Stimulated activated naive CD8-positive, alpha-beta T cell treated with anti-CD3 and anti-CD28 coated beads, Interleukin-15, amount 100 ng/mL, for 72 hours (primary cell): Measurements from ENCODE around the gene MPDU1.
"Not testable (repeated sequence)": the region's sequence is repeated elsewhere in the genome, so short reads cannot be mapped to it uniquely, and the experiment has no call there.

Experiments
- ATAC-seq: fragments of 150-1000 bp; cut with Tn5 transposase; 2 replicates; pipeline ENCODE4 v1.10.0; 2021; ENCODE audit warnings: mild to moderate bottlenecking, moderate library complexity
- DNase-seq, 2 donors: peaks; one replicate each; pipeline ENCODE4 v3.0.0; 2021 to 2022
- H3K27ac Mint-ChIP-seq, 2 donors: one replicate each; pipeline ENCODE4 v1.8.0; 2022; ENCODE audit warnings: mild to moderate bottlenecking in 2 of 2, mixed read lengths in 2 of 2, moderate library complexity in 2 of 2
- H3K27me3 Mint-ChIP-seq: one replicate; pipeline ENCODE4 v1.8.0; 2022; ENCODE audit warnings: mixed read lengths
- H3K4me1 Mint-ChIP-seq: one replicate; pipeline ENCODE4 v1.8.0; 2022; ENCODE audit warnings: mild to moderate bottlenecking, mixed read lengths
- H3K4me3 Mint-ChIP-seq, 2 donors: one replicate each; pipeline ENCODE4 v1.8.0; 2022; ENCODE audit warnings: mild to moderate bottlenecking in 2 of 2, mixed read lengths in 2 of 2, moderate library complexity in 1 of 2
- H3K9me3 Mint-ChIP-seq, 2 donors: one replicate each; pipeline ENCODE4 v1.8.0; 2022; ENCODE audit warnings: mixed read lengths in 2 of 2

The MPDU1 gene

DNA sequence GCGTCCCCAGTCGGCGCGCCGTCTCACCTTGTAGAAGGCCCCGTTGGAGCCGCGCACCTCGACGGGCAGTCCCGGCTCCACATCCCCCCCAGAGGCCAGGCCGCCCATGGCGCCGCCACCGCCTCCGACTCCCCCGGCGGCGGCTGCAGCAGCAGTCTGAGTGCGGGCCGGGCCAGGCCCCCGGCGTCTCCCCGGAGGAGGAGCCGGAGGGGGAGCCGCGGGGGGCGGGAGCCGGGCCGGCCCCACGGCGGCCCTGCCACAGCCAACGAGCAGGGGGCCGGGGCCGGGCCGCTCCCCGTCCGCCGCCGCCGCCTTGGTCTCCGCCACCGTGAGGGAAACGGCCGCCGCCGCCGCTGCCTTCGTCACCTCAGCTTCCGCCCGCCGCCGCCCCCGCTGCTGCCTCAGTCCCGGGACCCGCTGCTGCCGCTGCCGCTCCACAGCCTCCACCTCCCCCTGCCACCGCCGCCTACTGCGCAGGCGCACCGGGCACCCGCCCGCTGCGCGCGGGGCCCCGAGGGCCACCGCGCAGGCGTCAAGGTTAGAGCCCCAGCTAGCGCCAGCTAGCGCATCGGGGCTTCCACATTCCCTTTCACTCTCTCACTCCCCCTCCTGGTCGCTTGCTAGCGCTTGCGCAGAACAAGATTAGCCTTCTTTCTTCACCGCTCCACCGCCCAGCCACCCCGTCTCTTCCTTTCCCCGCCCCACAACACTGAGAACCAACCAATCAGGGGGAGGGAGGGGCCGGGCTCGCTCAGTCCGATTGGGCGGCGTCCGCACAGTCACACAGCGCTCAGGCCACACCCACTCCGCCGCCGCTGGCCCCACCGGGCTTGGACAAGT lies 31.0 kb downstream of the MPDU1 start, which contains the start of gene FXR2:
Gene FXR2, minus strand, starts transcription at position 473 of the 840 bp plus-strand sequence. Its CDS starts 365 bp downstream, at position 108.
- ATAC-seq, result peak; percentile 94
- H3K27me3 Mint-ChIP-seq, result no peaks in the 10 kb centered on the region

DNA sequence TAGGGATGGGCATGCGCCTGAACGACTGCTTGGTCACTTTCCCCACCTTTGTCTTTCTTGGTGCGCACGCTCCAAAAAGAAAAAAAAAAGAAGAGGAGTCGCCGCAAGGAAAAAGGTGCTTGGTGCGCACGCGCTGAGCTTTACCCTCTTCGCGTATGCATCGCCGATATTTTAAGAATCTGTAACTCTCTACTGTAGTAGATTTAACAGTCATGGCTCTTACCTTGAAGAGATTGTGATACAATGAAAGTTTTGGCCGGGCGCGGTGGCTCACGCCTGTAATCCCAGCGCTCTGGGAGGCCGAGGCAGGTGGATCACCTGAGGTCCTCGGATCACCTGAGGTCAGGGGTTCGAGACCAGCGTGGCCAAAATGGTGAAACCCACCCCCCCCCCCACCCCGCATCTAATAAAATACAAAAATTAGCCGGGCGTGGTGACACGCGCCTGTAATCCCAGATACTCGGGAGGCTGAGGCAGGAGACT lies 31.7 kb downstream of the MPDU1 start:
- DNase-seq (no peak), ATAC-seq (no peak)
- H3K4me1 Mint-ChIP-seq, result peaks cover 36% of the 10 kb centered on the region
- peak overlapping the region; percentile 72 to 84 for H3K4me3 Mint-ChIP-seq
- peak overlapping the region; percentile 52 to 94 for H3K27ac Mint-ChIP-seq
- no peaks in the 10 kb centered on the region for H3K27me3 Mint-ChIP-seq
- H3K9me3 Mint-ChIP-seq, result no peaks in the 10 kb centered on the region

More for the DNA sequence above, 31.0 kb downstream of the MPDU1 start, which contains the start of gene FXR2:
- H3K4me1 Mint-ChIP-seq, result peaks cover 38% of the 10 kb centered on the region
- peak; percentile 98 to 99 for DNase-seq
- peak within 1 kb of the TSS; percentile 84 to 88 for H3K4me3 Mint-ChIP-seq
- no peaks in the 10 kb centered on the region for H3K9me3 Mint-ChIP-seq
- H3K27ac Mint-ChIP-seq, result peak within 1 kb of the TSS; percentile 81 to 97

DNA sequence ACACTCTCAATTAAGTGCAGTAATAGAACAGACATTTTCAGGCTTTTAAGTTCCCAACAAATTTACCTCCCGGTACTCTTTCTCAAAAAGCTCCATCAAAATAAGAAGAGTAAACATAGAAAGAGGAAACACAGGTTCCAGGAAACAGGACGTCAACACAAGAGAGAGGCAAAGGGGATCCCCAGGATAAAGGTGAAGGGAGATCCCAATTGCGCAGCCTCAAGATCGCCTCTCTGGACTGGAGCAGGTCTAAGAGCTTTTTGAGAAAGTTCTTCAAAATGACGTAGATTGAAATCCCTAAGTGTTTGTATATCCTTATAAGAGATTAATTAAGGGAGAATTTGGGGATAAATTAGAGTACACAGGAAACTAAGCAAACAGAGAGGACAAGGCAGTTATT lies 35.0 kb downstream of the MPDU1 start:
- Mint-ChIP-seq H3K4me3 (no peak overlapping the region), H3K9me3 (no peaks in the 10 kb centered on the region), H3K27me3 (no peaks in the 10 kb centered on the region), H3K4me1 (peaks cover 3% of the 10 kb centered on the region), H3K27ac (no peak overlapping the region)
- ATAC-seq (no peak), DNase-seq (no peak)

DNA sequence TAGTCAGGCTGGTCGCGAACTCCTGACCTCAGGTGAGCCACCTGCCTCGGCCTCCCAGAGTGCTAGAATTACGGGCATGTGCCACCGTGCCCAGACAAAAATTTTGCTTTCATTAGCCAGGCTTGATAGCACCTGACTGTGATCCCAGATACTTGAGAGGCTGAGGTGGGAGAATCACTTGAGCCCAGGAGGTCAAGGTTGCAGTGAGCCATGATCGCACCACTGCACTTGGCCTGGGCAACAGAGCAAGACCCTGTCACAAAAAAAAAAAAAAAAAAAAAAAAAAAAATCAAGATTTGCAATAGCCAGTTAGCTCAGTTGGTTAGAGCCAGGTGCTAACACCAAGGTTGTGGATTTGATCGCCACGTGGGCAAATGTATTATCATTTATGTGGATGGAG lies 37.2 kb downstream of the MPDU1 start:
- no peak for DNase-seq
- ATAC-seq, result no peak
- Mint-ChIP-seq H3K9me3 (no peaks in the 10 kb centered on the region), H3K4me1 (no peaks in the 10 kb centered on the region), H3K27ac (no peak overlapping the region), H3K27me3 (no peaks in the 10 kb centered on the region), H3K4me3 (no peak overlapping the region)

DNA sequence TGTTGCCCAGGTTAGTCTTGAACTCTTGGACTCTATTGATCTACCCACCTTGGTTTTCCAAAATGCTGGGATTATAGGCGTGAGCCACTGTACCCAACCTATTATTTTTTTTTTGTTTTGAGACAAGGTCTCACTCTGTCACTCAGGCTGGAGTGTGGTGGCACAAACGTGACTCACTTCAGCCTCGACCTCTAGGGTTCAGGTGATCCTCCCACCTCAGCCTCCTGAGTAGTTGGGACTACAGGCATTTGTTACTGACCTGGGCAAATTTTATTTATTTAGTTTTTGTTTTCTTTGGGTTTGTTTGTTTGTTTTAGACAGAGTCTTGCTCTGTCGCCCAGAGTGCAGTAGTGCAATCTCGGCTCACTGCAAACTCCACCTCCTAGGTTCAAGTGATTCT lies 40.0 kb downstream of the MPDU1 start:
- peaks cover 16% of the 10 kb centered on the region for H3K4me1 Mint-ChIP-seq
- H3K27ac Mint-ChIP-seq, result no peak overlapping the region
- ATAC-seq (no peak), DNase-seq (no peak)
- H3K9me3 Mint-ChIP-seq, result no peaks in the 10 kb centered on the region
- no peaks in the 10 kb centered on the region for H3K27me3 Mint-ChIP-seq
- H3K4me3 Mint-ChIP-seq, result no peak overlapping the region

DNA sequence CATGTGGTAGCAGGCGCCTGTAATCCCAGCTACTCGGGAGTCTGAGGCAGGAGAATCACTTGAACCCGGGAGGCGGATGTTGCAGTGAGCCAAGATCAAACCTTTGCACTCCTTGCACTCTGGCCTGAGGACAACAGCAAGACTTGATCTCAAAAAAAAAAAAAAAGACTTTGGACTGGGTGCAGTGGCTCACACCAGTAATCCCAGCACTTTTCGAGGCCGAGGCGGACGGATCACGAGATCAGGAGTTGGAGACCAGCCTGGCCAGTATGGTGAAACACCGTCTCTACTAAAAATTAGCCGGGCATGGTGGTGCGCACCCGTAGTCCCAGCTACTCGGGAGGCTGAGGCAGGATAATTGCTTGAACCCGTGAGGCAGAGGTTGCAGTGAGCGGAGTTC lies 42.1 kb downstream of the MPDU1 start:
- DNase-seq, H3K4me3 Mint-ChIP-seq, H3K27ac Mint-ChIP-seq, H3K9me3 Mint-ChIP-seq, ATAC-seq, H3K27me3 Mint-ChIP-seq: not testable (repeated sequence)
- H3K4me1 Mint-ChIP-seq, result peaks cover 16% of the 10 kb centered on the region

DNA sequence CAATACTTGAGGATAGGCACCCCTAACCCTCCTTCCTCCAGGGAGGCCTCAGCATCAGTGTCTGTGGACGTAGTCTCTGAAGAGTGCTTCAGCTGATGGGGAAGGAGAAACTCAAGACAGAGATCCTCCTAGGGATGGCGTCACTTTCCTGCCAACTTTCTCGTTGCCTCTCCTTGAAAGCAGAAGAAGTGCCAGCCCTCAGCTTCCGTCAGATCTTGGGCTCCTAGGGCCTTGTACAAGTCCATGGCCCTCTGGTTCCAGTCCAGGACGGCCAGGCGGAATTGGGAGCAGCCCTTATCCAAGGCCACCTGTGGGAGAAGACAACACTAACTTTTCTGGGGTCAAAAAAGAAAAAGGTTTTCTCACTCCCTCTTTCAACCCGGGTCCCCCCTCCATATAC lies 42.7 kb downstream of the MPDU1 start:
- H3K27ac Mint-ChIP-seq, result no peak overlapping the region
- DNase-seq (no peak), ATAC-seq (no peak)

DNA sequence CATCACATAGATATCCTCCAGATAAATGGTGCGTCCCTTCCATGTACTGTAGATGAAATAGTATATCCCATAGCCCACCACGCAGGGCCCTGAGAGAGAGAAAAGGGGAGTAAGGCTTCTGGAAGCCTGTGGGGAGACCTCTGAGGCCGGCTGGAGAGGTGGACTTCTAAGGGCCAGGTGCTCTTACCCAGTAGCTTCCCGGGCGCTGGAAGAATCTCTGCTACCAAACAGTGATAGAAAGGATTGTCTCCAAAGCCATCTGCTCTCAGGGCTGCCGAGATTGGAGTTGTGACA lies 43.3 kb downstream of the MPDU1 start:
- H3K4me1 Mint-ChIP-seq, result peaks cover 16% of the 10 kb centered on the region
- H3K27me3 Mint-ChIP-seq, result no peaks in the 10 kb centered on the region
- H3K9me3 Mint-ChIP-seq, result no peaks in the 10 kb centered on the region
- DNase-seq (no peak), ATAC-seq (no peak)
- H3K4me3 Mint-ChIP-seq, result peak overlapping the region; percentile 98 to 99
- peak overlapping the region in 1 of 2 donors; percentile 95 for H3K27ac Mint-ChIP-seq

More for the DNA sequence above, 42.7 kb downstream of the MPDU1 start:
- no peaks in the 10 kb centered on the region for H3K27me3 Mint-ChIP-seq
- peak overlapping the region; percentile 98 to 99 for H3K4me3 Mint-ChIP-seq
- peaks cover 16% of the 10 kb centered on the region for H3K4me1 Mint-ChIP-seq
- H3K9me3 Mint-ChIP-seq, result no peaks in the 10 kb centered on the region

DNA sequence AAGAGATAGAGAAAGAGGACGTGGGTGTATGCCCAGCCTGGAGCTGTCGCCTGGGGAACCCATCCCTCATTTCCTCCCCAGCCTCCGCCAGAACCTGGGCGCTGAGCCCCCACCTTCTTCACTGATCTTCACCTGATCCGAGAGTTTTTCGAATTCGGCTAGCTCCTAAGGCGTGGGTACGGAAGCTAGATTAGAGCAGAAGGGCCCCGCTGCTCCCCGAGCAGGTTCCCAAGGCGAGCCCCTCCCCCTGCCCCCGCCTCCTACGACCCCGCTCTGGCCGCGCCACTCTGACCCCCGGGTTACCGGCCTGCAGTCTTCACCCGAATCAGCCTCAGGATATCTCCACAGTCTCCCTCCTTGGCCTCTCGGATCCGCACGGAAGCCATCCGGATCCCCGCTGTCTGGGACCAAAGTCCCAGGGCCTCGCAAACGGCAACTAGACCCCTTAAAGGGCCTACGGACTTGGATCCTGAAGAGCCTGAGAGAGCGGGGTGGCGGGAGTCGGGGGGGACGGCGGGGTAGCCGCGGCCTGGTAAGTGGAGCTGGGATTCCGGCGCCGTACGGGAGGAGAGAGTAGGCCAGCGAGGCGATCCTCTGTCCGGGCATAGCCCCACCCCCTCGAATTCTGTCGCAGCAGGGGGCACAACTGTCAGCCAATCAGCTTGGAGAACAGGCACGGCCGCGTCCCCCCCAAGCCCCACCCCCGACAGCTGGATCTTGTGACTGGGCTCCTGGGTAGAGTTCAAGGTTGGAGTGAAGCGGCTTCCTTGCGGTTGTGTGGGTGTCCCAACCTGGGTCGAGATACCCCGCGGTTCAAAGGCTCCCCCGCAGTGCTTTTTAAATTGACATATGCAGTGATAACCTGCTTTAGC lies 43.8 kb downstream of the MPDU1 start, which contains the start of gene SAT2:
Gene SAT2, minus strand, starts transcription at position 572 of the 872 bp plus-strand sequence. Its CDS starts 186 bp downstream, at position 386.
- H3K27me3 Mint-ChIP-seq, result no peaks in the 10 kb centered on the region
- DNase-seq (peak; percentile 76 to 84), ATAC-seq (peak; percentile 95)
- no peaks in the 10 kb centered on the region for H3K9me3 Mint-ChIP-seq
- H3K27ac Mint-ChIP-seq, result peak within 1 kb of the TSS; percentile 95 to 98
- peaks cover 16% of the 10 kb centered on the region for H3K4me1 Mint-ChIP-seq
- peak within 1 kb of the TSS; percentile 98 to 99 for H3K4me3 Mint-ChIP-seq

DNA sequence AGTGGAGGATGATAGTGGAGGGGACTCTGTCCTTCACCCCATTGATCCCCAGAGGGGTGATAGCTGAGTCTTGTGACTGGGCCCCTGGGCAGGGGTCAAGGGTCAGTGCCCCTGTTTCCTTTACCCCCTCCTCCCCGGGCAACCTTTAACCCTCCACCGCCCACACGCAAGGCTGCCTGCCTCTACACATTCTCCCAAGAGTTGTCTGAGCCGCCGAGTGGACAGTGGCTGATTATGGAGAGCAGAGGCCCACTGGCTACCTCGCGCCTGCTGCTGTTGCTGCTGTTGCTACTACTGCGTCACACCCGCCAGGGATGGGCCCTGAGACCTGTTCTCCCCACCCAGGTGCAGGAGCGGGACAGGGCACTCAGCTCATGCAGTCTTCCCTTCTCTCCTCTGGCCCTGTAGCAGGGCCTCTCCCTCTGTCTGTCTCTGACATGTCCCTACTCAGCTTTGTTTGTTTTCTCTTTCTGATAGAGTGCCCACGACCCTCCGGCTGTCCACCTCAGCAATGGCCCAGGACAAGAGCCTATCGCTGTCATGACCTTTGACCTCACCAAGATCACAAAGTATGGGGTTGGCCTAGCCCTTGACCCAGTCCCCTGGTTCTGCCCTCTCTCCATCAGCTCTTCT lies 46.4 kb downstream of the MPDU1 start, which contains the start of gene SHBG:
Gene SHBG, plus strand, starts transcription at position 197 of the 633 bp plus-strand sequence. Its CDS starts 38 bp downstream, at position 235.
- Mint-ChIP-seq H3K9me3 (no peaks in the 10 kb centered on the region), H3K4me3 (no peak within 1 kb of the TSS), H3K27ac (no peak within 1 kb of the TSS), H3K4me1 (peaks cover 16% of the 10 kb centered on the region), H3K27me3 (no peaks in the 10 kb centered on the region)
- ATAC-seq (no peak), DNase-seq (no peak)

DNA sequence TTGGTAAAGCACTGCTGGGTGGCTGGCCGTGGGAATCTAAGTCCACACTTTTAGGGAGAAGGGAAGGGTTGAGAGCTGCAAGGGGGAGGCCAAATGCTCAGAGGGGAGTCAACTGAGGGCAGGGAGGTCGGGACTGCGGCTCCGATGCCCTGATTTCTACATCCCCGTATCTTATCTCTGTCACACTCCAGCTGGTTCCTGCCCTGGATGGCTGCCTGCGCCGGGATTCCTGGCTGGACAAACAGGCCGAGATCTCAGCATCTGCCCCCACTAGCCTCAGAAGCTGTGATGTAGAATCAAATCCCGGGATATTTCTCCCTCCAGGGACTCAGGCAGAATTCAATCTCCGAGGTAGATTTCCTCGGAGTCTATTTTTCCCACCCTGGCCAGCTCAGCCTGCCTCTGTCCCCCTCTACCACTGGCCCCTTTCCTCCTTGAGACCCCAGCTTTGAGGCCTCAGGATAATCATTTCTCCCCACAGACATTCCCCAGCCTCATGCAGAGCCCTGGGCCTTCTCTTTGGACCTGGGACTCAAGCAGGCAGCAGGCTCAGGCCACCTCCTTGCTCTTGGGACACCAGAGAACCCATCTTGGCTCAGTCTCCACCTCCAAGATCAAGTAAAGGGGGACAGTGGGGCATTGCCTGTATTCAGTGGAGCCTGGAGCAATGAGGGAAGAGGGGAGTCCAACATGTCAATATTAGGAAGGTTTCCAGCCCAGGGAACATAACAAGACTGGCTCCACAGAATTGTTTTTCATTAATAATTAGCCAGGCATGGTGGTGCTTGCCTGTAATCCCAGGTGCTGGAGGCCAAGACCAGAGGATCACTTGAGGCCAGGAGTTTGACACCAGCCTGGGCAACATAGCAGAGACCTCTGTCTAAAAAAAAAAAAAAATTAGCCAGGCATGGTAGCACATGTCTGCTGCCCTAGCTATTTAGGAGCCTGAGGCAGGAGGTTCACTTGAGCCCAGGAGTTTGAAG lies 48.0 kb downstream of the MPDU1 start:
- Mint-ChIP-seq H3K4me1 (peaks cover 8% of the 10 kb centered on the region), H3K27ac (no peak overlapping the region), H3K4me3 (no peak overlapping the region), H3K9me3 (no peaks in the 10 kb centered on the region), H3K27me3 (no peaks in the 10 kb centered on the region)
- no peak for ATAC-seq
- DNase-seq, result no peak

DNA sequence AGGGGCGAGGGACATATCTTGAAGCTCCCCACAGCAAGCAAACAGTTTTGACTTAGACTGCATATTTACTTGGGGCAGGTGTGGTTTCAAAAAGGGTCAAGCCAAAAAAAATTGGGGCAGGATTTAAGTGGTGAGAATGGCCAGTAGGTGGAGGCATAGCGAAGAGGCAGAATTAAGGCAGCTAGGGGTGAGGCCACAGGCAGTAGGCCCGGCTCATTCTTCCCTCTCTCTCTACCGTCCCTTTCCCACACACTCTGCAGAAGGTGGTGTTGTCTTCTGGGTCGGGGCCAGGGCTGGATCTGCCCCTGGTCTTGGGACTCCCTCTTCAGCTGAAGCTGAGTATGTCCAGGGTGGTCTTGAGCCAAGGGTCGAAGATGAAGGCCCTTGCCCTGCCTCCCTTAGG lies 48.8 kb downstream of the MPDU1 start:
- Mint-ChIP-seq H3K4me1 (no peaks in the 10 kb centered on the region), H3K27me3 (no peaks in the 10 kb centered on the region), H3K27ac (no peak overlapping the region), H3K9me3 (no peaks in the 10 kb centered on the region), H3K4me3 (no peak overlapping the region)
- peak; percentile 61 for ATAC-seq
- peak; percentile 33 to 55 for DNase-seq

DNA sequence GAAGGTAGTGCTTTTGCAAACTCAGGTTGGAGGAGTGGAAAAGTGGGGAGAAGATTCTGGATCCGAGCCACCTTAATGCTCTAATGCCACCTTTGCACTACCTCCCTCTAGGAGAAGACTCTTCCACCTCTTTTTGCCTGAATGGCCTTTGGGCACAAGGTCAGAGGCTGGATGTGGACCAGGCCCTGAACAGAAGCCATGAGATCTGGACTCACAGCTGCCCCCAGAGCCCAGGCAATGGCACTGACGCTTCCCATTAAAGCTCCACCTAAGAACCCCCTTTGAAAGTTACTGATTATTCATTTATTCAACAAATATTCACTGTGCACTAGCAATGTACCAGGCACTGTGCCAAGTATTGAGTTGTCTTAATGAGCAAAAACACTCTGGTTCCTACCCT lies 49.4 kb downstream of the MPDU1 start:
- Mint-ChIP-seq H3K27me3 (no peaks in the 10 kb centered on the region), H3K4me1 (no peaks in the 10 kb centered on the region), H3K9me3 (no peaks in the 10 kb centered on the region), H3K27ac (no peak overlapping the region), H3K4me3 (no peak overlapping the region)
- DNase-seq, result no peak
- no peak for ATAC-seq

DNA sequence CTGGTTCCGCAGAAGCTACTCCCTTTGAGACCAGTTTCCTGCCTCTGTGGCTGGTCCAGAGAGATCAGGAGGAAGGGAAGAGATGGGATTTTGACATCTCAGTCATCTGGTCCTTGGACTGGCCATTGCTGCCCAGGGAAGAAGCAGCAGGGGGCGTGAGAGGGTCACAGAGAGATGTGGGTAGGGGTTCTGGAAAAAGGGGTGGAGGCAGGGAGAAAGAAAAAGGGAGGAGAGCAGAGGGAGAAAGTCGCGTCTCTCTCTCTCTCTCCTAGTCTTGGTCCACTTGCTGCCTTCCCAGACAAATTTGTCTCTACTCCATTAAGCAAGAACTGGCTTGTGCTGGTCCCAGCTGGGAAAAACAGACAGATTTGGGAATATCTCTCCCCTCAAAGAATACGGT lies 50.7 kb downstream of the MPDU1 start:
- Mint-ChIP-seq H3K4me3 (no peak overlapping the region), H3K9me3 (no peaks in the 10 kb centered on the region), H3K27ac (no peak overlapping the region), H3K4me1 (no peaks in the 10 kb centered on the region), H3K27me3 (no peaks in the 10 kb centered on the region)
- DNase-seq (no peak), ATAC-seq (no peak)
